K562 (cell line): ENCODE data around the gene KIF19. TPM values are rescaled to one million over a fixed set of nuclear protein-coding genes. Genes with fewer than 3 reads are reported as not detected.
A peak's percentile ranks its signal among the peaks of the same experiment; 100 is the strongest.

Source experiments
- CBFA2T2 ChIP-seq: fragments of 450-650 bp; conservative IDR thresholded peaks from 2 replicates; pipeline ENCODE4 v1.6.1; 2017; ENCODE audit warnings: mild to moderate bottlenecking
- EHMT2 ChIP-seq: fragments of 450-650 bp; IDR thresholded peaks from 2 replicates; pipeline ENCODE4 v1.6.1; 2018; ENCODE audit warnings: antibody characterized with exemption
- GABPA ChIP-seq: fragments of 200-800 bp; sonication (Bioruptor generic); conservative IDR thresholded peaks from 2 replicates; pipeline ENCODE4 v1.6.1; 2016; ENCODE audit warnings: low read depth, missing genetic modification characterization, missing compliant biosample characterization
- GABPB1 ChIP-seq: sonication (generic); formaldehyde crosslinking; IDR thresholded peaks from 2 replicates; pipeline ENCODE4 v1.8.0; 2022; ENCODE audit warnings: mild to moderate bottlenecking, missing genetic modification reagents
- HCFC1 ChIP-seq: IDR thresholded peaks from 2 replicates; pipeline ENCODE4 v1.6.1; 2012; ENCODE audit warnings: low read depth, low read length, improper control_type of control experiment
- NCOA6 ChIP-seq: fragments of 450-650 bp; IDR thresholded peaks from 2 replicates; pipeline ENCODE4 v1.6.1; 2017; ENCODE audit warnings: mild to moderate bottlenecking
- NR2C2 ChIP-seq, 2 experiments: fragments of 200-800 bp in 1 of 2; sonication (Bioruptor generic) in 1 of 2; sonication (generic) in 1 of 2; formaldehyde crosslinking in 1 of 2; IDR thresholded peaks; 2 replicates each; pipeline versions ENCODE4 v1.6.1 to v1.8.0; 2016 to 2022; ENCODE audit warnings: mild to moderate bottlenecking in 1 of 2, missing compliant biosample characterization in 1 of 2, missing genetic modification characterization in 1 of 2, missing genetic modification reagents in 1 of 2
- SIX5 ChIP-seq, 2 experiments: IDR thresholded peaks; 2 replicates each; pipeline ENCODE4 v1.6.1; 2011; ENCODE audit warnings: low read length in 2 of 2, borderline replicate concordance in 1 of 2, low read depth in 1 of 2, mild to moderate bottlenecking in 1 of 2, moderate library complexity in 1 of 2; ENCODE audit not compliant: insufficient read depth in 1 of 2
- ZBTB40 ChIP-seq, 2 experiments: fragments of 450-650 bp in 1 of 2; sonication (generic) in 1 of 2; formaldehyde crosslinking in 1 of 2; IDR thresholded peaks; 2 replicates each; pipeline versions ENCODE4 v1.7.1 to v1.9.0; 2016 to 2022; ENCODE audit warnings: inconsistent platforms in 1 of 2, mild to moderate bottlenecking in 1 of 2, missing genetic modification reagents in 1 of 2
- ZNF24 ChIP-seq: fragments of 450-650 bp; IDR thresholded peaks from 2 replicates; pipeline ENCODE4 v1.6.1; 2016
- polyA plus RNA-seq, 8 experiments: library from polyadenylated mRNA; depleted of rRNA in 4 of 8; stranded (reverse) in 5 of 8; unstranded in 3 of 8; fragments of >200 nt; fragmentation: Nextera tagmentation in 2 of 8; fragmentation: Illumina TruSeq in 1 of 8; extraction: Ambion mirVana in 2 of 8; extraction: Trizol in 1 of 8; gene quantifications; 2 replicates each; pipeline versions ENCODE4 v1.2.1 to v1.2.3, GENCODE V29; 2011 to 2014; ENCODE audit warnings: inconsistent platforms in 1 of 8, missing spikeins in 1 of 8
- total RNA-seq, 7 experiments: library from RNA; depleted of rRNA in 6 of 7; stranded (reverse); fragments of >200 nt in 6 of 7; fragmentation: Illumina TruSeq in 2 of 7; extraction: Trizol in 2 of 7; gene quantifications; 2 replicates each; pipeline versions ENCODE4 v1.2.1 to v1.2.3, GENCODE V29; 2011 to 2021; ENCODE audit warnings: low replicate concordance in 1 of 7

KIF19 gene
- total and polyA plus RNA-seq, 9 of the 15 experiments (the other 6 are each of a cell fraction or from before 2014, with no cell fraction given): 0.10 TPM; not detected in 8

DNA sequence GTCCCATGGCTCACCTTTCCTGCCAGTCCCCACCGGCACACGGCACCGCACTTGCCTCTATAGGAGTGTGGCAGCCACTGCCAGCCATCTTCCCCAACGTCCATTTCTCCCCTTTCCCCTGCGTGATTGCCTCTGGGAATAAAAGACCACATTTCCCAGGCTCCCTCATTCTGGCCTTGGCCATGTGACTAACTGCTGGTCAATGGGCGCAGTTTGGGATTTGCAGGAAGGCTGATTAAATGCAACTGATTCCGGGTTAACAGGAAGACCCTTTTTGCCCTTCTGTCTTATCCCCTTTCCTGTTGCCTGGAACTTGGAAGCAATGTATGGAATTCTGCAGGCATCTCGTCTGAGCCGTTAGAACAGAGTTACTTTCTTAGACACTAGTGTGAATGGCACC is 32.7 kb downstream of the KIF19 start (continued):
- peak in 1 of 2 experiments; percentile 40; a peak in 2 of 4 replicates for TF ChIP-seq SIX5 (IDR thresholded peaks at IDR 0.05; ENCODE audit: borderline replicate concordance in 1 of 2, insufficient read depth in 1 of 2, low read depth in 1 of 2, low read length in 2 of 2)
- peak; percentile 73; the same call in 1 of the 2 replicates for TF ChIP-seq GABPB1 (CRISPR knock-in tag)
- TF ChIP-seq NR2C2 (CRISPR knock-in tag; IDR thresholded peaks at IDR 0.05): peak; percentile 95
- peak; percentile 97 for TF ChIP-seq NR2C2 (tag; IDR thresholded peaks at IDR 0.05)
- peak; percentile 78 for TF ChIP-seq HCFC1
- TF ChIP-seq CBFA2T2: 0 out of 2 replicates have a peak, but pooled peaks have one; percentile 13
- peak; percentile 85 for TF ChIP-seq GABPA
- TF ChIP-seq ZBTB40 (IDR thresholded peaks at IDR 0.05): peak; percentile 91
- TF ChIP-seq ZBTB40 (CRISPR knock-in tag; IDR thresholded peaks at IDR 0.05): no peak
- no peak for TF ChIP-seq NCOA6
- 0 out of 2 replicates have a peak, but pooled peaks have one; percentile 32 for TF ChIP-seq EHMT2
- TF ChIP-seq ZNF24: peak; percentile 64; the same call in 1 of the 2 replicates
